NK-92 treated with Interleukin-12 subunit alpha and Interleukin-12 subunit beta, amount 100 ng/mL, for 24 hours (cell line): Measurements from ENCODE around the gene FYN.

Experiments
- DNase-seq: peaks from one replicate; lab custom pipeline; 2025; lab: John Stamatoyannopoulos, UW

The FYN gene

GRCh38 chr6:111725446-111726112 lies 147.7 kb downstream of the FYN start:
- no peak for DNase-seq

GRCh38 chr6:111724505-111724904 lies 148.7 kb downstream of the FYN start:
- DNase-seq = no peak

DNA sequence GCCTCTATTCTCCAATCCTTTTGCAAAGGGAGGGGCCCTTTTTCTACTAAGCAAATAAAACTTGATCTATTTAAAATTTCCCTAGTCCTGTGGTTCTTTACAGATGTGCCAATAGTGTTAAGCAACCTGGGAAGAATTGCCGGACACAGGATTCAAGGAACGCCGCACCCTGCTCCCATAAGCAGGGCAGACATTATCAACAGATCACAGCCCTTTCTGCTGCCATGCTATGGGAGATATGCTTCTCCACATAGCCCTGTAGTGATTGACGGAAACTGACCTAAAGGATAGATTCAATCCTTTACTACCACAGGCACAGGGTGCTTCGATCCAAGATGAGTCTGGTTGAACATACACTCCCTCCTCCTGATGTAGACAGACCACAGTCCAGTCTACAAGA lies 149.2 kb downstream of the FYN start:
- DNase-seq = no peak

GRCh38 chr6:111723412-111723970 lies 149.8 kb downstream of the FYN start:
- no peak for DNase-seq

GRCh38 chr6:111722179-111722731 lies 151.0 kb downstream of the FYN start:
- no peak for DNase-seq

DNA sequence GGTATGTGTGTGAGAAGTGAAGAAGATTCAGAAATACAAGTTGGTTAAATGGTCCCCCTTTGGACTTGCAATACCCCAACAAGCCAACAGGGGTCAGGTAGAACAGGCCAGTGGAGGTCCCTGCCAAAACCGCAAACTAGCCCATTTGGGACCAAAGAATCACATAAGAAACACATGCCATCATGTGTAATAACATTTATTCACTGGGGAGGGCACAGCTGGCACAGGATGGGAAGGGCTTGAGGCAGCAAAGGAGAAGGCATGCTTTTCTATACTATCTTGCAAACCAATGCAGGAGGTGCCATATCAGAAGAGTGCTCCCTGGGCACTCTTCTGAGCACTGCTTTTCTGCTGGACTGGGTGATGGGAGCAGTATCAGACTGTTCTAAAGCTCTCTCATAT lies 151.5 kb downstream of the FYN start:
- no peak for DNase-seq

- no peak for DNase-seq
Observed at GRCh38 chr6:111720931-111721496, 152.2 kb downstream of the FYN start.

DNA sequence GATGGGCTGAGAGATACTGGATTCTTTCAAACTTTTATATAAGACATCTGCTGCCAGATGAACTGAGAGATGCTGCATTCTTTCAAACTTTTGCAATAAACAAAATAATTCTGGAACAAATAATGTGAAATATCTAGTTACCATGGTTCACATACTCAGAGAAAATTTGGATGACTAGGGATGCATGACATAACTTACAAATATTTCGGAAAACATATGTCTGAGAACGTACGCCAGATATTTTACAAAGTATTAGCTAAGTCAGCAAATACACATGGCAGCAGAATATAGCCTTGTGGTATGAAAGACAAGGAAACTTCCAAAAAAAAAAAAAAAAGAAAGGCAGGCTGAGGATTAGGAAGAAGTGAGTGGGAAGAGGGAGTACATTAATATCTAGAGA lies 154.3 kb downstream of the FYN start:
- DNase-seq = no peak

GRCh38 chr6:111718326-111718725 lies 154.9 kb downstream of the FYN start:
- DNase-seq = no peak

DNA sequence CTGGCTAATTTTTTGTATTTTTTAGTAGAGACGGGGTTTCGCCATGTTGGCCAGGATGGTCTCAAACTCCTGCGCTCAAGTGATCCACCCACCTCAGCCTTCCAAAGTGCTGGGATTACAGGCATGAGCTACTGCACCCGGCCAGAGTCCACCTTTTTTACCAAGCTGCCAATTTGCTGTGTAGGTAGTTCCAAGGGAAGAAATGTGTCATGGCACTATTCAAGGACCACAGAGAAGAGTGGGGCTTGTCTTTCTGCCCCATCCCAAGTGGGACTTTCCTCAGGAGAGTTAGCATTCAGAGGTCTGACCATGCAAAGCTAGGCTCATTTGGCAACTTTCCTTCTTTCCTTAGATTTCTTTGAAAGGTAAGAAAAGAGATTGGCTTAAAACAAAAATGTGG lies 155.6 kb downstream of the FYN start:
- DNase-seq = no peak

DNA sequence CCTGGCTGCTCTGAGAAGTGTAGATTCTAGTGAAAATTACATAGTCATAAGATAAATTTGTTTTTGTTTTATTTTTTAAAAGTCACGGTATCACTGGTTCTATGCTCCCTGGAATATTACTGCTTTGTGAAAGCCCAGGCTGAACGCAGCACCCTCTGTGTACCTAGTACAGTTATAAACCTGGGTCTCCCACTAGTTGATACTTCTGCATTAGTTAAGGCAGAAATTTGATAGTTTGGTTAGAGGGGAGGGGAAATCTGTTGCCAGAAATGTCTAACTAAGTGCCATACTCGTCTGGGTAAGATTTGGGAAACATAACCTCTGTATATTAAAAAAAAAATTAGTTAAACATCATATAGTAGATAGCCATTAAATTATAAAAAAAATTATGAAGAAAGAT lies 156.9 kb downstream of the FYN start:
- DNase-seq = no peak

DNA sequence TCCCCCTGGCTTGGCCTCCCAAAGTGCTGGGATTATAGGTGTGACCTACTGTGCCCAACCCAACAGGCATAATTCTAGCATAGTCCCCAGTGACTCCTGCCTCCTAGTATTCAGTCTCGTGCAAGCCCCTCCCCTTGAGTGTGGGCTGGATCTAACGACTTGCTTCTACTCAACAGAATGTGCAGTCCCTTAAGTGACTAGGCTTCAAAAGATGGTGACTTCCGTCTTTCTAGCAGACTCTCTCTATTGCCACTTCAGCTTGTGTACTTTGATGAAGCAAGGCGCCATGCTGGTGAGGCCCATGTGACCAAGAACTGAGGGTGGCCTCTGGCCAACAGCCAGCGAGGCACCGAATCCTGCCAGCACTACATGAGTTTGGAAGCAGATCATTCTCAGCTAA lies 157.9 kb downstream of the FYN start:
- no peak for DNase-seq

DNA sequence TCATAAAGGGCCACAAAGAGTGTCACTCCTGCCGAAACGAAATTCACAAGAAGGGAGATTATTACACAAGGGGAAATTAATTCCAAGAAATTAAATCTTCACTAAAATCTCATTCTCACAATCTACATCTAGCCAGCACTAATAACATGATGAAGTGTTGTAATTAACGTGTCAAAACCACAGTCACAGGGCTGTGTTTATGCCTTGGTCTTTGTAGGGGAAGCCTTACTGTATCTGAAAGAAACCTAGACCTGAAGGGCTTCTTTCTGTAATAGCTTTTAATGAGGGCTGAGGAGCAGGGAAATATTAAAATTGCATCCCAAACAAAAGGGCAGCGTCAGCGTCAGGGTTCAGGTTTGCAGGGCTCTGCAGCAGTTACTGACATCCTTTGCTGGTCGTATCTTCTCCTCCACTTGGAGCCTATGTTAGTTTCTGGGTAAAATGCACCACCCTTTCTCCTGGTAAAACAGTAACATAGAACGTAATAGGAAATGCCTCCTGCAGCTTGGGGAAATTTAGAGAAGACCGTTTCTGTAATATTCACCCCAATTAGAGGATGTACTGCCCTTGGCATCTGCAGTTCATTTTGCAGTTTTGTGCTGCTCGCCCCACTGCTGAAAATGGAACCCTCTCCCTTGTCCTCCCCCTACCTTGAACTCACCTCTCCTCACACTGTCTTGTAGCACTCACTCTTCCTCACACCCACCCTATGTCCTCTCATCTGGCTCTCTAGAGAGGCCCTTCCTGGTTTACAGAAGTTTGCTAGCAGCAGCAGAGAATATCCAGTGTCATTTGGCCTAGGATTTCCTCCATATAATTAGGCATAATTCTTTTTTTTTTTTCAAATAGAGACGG lies 158.6 kb downstream of the FYN start:
- no peak for DNase-seq

GRCh38 chr6:111713811-111714210 lies 159.4 kb downstream of the FYN start:
- DNase-seq = no peak

DNA sequence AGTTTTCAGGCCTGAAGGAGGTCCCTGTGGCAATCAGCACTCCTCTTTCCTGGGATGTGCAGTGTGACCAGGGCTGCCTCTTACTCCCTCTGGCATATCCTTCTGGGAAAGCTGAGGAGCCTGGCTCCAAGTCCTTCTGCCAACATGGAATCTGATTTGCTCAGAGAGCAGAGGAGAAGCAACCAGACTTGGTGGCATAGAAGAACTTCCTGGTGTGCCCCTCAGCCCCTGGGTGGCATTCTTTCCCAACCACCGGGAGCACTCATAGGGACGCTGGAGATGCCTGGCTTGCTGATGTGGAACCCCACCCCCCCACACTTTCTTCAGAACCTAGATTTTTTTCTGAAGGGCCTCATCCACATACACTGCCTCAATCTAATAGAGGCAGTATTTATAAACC lies 160.0 kb downstream of the FYN start:
- no peak for DNase-seq

GRCh38 chr6:111711984-111712752 lies 161.1 kb downstream of the FYN start:
- no peak for DNase-seq

DNA sequence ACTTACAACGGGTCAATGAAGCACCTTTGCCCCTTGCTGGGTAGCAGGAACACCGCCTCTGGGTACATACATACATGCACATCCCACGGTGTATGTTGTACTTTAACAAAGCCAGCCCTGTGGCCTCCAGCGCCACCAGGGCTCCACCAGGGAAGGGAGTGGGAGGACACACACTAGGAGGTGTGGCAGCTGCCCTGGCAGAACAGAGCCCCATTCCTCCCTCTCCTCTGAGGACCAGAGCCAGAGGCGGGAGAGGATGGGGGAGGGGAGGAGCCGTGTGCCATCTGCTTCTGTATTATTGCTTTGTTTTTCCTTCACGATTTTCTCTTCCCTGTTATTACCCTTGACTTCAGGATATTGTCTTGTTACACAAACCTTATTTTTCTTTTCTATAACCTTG lies 161.8 kb downstream of the FYN start:
- no peak for DNase-seq

GRCh38 chr6:111710911-111711310 lies 162.3 kb downstream of the FYN start:
- DNase-seq = no peak

GRCh38 chr6:111710439-111710838 lies 162.8 kb downstream of the FYN start:
- no peak for DNase-seq

- no peak for DNase-seq
Observed at GRCh38 chr6:111709615-111710398, 163.4 kb downstream of the FYN start.

DNA sequence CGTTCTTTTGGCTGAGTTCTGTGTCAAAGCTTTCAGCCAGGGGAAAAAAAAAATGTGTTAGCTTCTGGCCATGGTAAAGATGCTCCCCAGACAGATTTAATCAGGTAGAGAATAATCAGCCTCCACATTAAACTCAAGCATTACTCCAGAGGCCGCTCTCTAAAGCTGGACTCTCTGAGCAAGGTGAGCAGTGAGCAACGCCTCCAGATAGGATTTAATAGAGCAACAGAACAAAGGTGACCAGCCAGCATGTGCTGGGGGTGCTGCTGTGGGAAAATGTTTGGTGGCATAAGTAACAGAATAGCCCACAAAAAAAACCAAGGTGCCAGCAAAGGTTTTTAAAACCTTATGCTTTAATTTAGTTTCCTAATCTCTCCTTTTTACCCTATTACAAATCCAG lies 164.1 kb downstream of the FYN start:
- DNase-seq = no peak
